ENCODE results near the gene ABCA3. TPM values are rescaled to one million over a fixed set of nuclear protein-coding genes. Genes with fewer than 3 reads are reported as not detected.

The ABCA3 gene
- total and polyA plus RNA-seq, 2 experiments from 2014 or later = 3.0 to 4.1 TPM

- TF ChIP-seq ZNF462 (CRISPR knock-in tag; IDR thresholded peaks at IDR 0.05) (no peak), REST (IDR thresholded peaks at IDR 0.05; ENCODE audit: unreplicated experiment) (no peak), POLR2AphosphoS5 (IDR thresholded peaks at IDR 0.05; ENCODE audit: low read depth) (no peak), NANOG (IDR thresholded peaks at IDR 0.05; ENCODE audit: borderline replicate concordance) (no peak), ZNF331 (CRISPR knock-in tag; IDR thresholded peaks at IDR 0.05; ENCODE audit: low read depth) (no peak), ETS1 (IDR thresholded peaks at IDR 0.05) (no peak), ZNF114 (CRISPR knock-in tag; IDR thresholded peaks at IDR 0.05) (no peak), STAT1 (IDR thresholded peaks at IDR 0.05; ENCODE audit: unreplicated experiment) (no peak), JUNB (IDR thresholded peaks at IDR 0.05; ENCODE audit: unreplicated experiment) (no peak), EZH2phosphoT487 (IDR thresholded peaks at IDR 0.05; ENCODE audit: unreplicated experiment) (no peak)
These were observed 30.2 kb upstream of the ABCA3 start (continued) for GRCh38 chr16:2370721-2371120.
